ENCODE results near the gene IL22RA1.

The IL22RA1 gene

GRCh38 chr1:24081190-24081589 is 61.8 kb downstream of the IL22RA1 start:
- DNase-seq (ENCODE audit: low spot score) = no peak
- TF ChIP-seq CTCF (IDR thresholded peaks at IDR 0.05; ENCODE audit: extremely low read depth, missing control alignments) = no peak

GRCh38 chr1:24080131-24080530 is 62.8 kb downstream of the IL22RA1 start:
- no peak for TF ChIP-seq CTCF (IDR thresholded peaks at IDR 0.05; ENCODE audit: extremely low read depth, missing control alignments)
- DNase-seq (ENCODE audit: low spot score) = no peak

GRCh38 chr1:24077278-24077978 is 65.5 kb downstream of the IL22RA1 start:
- no peak for TF ChIP-seq CTCF (IDR thresholded peaks at IDR 0.05; ENCODE audit: extremely low read depth, missing control alignments)
- DNase-seq (ENCODE audit: low spot score) = no peak

GRCh38 chr1:24075946-24076345 is 67.0 kb downstream of the IL22RA1 start:
- TF ChIP-seq CTCF (IDR thresholded peaks at IDR 0.05; ENCODE audit: extremely low read depth, missing control alignments) = no peak
- DNase-seq (ENCODE audit: low spot score) = no peak

- TF ChIP-seq CTCF (IDR thresholded peaks at IDR 0.05; ENCODE audit: extremely low read depth, missing control alignments) = no peak
- no peak for DNase-seq (ENCODE audit: low spot score)
Measured at GRCh38 chr1:24075590-24075854, 67.4 kb downstream of the IL22RA1 start.

GRCh38 chr1:24074817-24075589 is 67.9 kb downstream of the IL22RA1 start:
- DNase-seq (ENCODE audit: low spot score) = no peak
- no peak for TF ChIP-seq CTCF (IDR thresholded peaks at IDR 0.05; ENCODE audit: extremely low read depth, missing control alignments)

GRCh38 chr1:24074196-24074595 is 68.7 kb downstream of the IL22RA1 start:
- no peak for DNase-seq (ENCODE audit: low spot score)
- TF ChIP-seq CTCF (IDR thresholded peaks at IDR 0.05; ENCODE audit: extremely low read depth, missing control alignments) = no peak
